GM12878 (cell line): ENCODE results near the gene NDOR1. TPM values are rescaled to one million over a fixed set of nuclear protein-coding genes. Genes with fewer than 3 reads are reported as not detected.

Experiments
- ATAC-seq: fragments of 200-7000 bp; cut with Tn5 transposase; 3 replicates; pipeline ENCODE4 v1.9.1; 2020; ENCODE audit warnings: mild to moderate bottlenecking, moderate library complexity
- BruUV-seq: library from RNA; stranded (reverse); fragments of 400-500 nt; replicated peaks from 2 replicates; lab custom pipeline; 2021; lab: Mats Ljungman, UMichigan
- CTCF ChIA-PET: fragments of 300-600 bp; sonication (Branson Sonifier 250); formaldehyde crosslinking; extraction: SDS; loops from one replicate; lab custom pipeline; 2021; ENCODE audit warnings: inconsistent platforms; lab: Yijun Ruan, JAX
- POLR2A ChIA-PET: fragments of 350-600 bp; formaldehyde crosslinking; extraction: SDS; loops from one replicate; lab custom pipeline; 2021; ENCODE audit warnings: inconsistent platforms; lab: Charles Lee
- RAD21 ChIA-PET: fragments of 300-600 bp; sonication (Branson Sonifier 250); formaldehyde crosslinking; loops from one replicate; lab custom pipeline; 2023; ENCODE audit warnings: antibody characterized with exemption; ENCODE audit not compliant: unreplicated experiment; lab: Charles Lee
- SMC1A ChIA-PET: fragments of 300-600 bp; sonication (Branson Sonifier 250); formaldehyde crosslinking; loops from one replicate; lab custom pipeline; 2023; ENCODE audit not compliant: unreplicated experiment, uncharacterized antibody; lab: Charles Lee
- DNase-seq: peaks from one replicate; pipeline ENCODE4 v3.0.0-alpha.2; 2011; ENCODE audit warnings: low read depth, low spot score
- FAIRE-seq: peaks from 3 replicates; lab custom pipeline; 2011; peaks lifted over from hg19 to GRCh38; lab: Jason Lieb, UNC
- H2AFZ ChIP-seq: 2 replicates; pipeline ENCODE4 v1.6.0; 2011; ENCODE audit warnings: low read depth, low read length, control low read depth; ENCODE audit not compliant: control insufficient read depth
- H3K27ac ChIP-seq: 2 replicates; pipeline ENCODE4 v1.5.1; 2011; ENCODE audit warnings: control low read depth; ENCODE audit not compliant: control insufficient read depth, insufficient read depth
- H3K27me3 ChIP-seq, 2 experiments: replicated peaks in 1 of 2; 2 replicates each; pipeline versions ENCODE4 v1.6.0 to v1.6.1; 2011; ENCODE audit warnings: low read length in 1 of 2; ENCODE audit not compliant: control insufficient read depth in 2 of 2, insufficient read depth in 2 of 2
- H3K36me3 ChIP-seq, 2 experiments: 2 replicates each; pipeline ENCODE4 v1.5.1; 2011; ENCODE audit warnings: low read length in 1 of 2; ENCODE audit not compliant: control insufficient read depth in 2 of 2, insufficient read depth in 2 of 2
- H3K4me1 ChIP-seq: 2 replicates; pipeline ENCODE4 v1.6.1; 2011; ENCODE audit warnings: mild to moderate bottlenecking, low read length, moderate library complexity, mixed read lengths; ENCODE audit not compliant: control insufficient read depth, insufficient read depth
- H3K4me2 ChIP-seq: 2 replicates; pipeline ENCODE4 v1.6.0; 2011; ENCODE audit warnings: control low read depth; ENCODE audit not compliant: control insufficient read depth, insufficient read depth
- H3K4me3 ChIP-seq: fragments of 200-600 bp; sonication (generic); 2 replicates; pipeline ENCODE4 v1.5.1; 2016
- H3K79me2 ChIP-seq: 2 replicates; pipeline ENCODE4 v1.6.0; 2011; ENCODE audit warnings: low read length; ENCODE audit not compliant: control insufficient read depth, insufficient read depth
- H3K9ac ChIP-seq: 2 replicates; pipeline ENCODE4 v1.8.0; 2011; ENCODE audit warnings: low read length, control low read depth, mixed read lengths; ENCODE audit not compliant: control insufficient read depth, insufficient read depth
- H3K9me3 ChIP-seq: replicated peaks from 3 replicates; pipeline ENCODE4 v1.5.1; 2011; ENCODE audit warnings: mild to moderate bottlenecking, low read length; ENCODE audit not compliant: control insufficient read depth, insufficient read depth
- H4K20me1 ChIP-seq: 2 replicates; pipeline ENCODE4 v1.6.0; 2011; ENCODE audit not compliant: control insufficient read depth, insufficient read depth
- BCL11A ChIP-seq: IDR thresholded peaks from 2 replicates; pipeline ENCODE4 v1.6.1; 2011; ENCODE audit warnings: low read depth, low read length
- EGR1 ChIP-seq, 2 experiments: IDR thresholded peaks; 1 replicate in 1 of 2; 2 replicates in 1 of 2; pipeline ENCODE4 v1.6.1; 2011 to 2012; ENCODE audit warnings: low read depth in 2 of 2, low read length in 2 of 2, borderline replicate concordance in 1 of 2, mild to moderate bottlenecking in 1 of 2, moderate library complexity in 1 of 2
- KAT2A ChIP-seq: conservative IDR thresholded peaks from 2 replicates; pipeline ENCODE4 v1.6.1; 2011; ENCODE audit warnings: low read depth, low read length; ENCODE audit not compliant: control insufficient read depth
- MEF2B ChIP-seq: fragments of 450-650 bp; IDR thresholded peaks from 2 replicates; pipeline ENCODE4 v1.6.1; 2018; ENCODE audit warnings: mild to moderate bottlenecking, moderate library complexity; ENCODE audit not compliant: partially characterized antibody, poor library complexity, severe bottlenecking
- NBN ChIP-seq: fragments of 450-650 bp; IDR thresholded peaks from 2 replicates; pipeline ENCODE4 v1.6.1; 2016
- NR2F1 ChIP-seq: fragments of 450-650 bp; conservative IDR thresholded peaks from 2 replicates; pipeline ENCODE4 v1.6.1; 2017; ENCODE audit warnings: mild to moderate bottlenecking
- RELA ChIP-seq: fragments of 450-650 bp; IDR thresholded peaks from 2 replicates; pipeline ENCODE4 v1.8.0; 2014; ENCODE audit warnings: borderline replicate concordance; ENCODE audit not compliant: partially characterized antibody
- SP1 ChIP-seq: IDR thresholded peaks from one replicate; pipeline ENCODE4 v1.6.1; 2011; ENCODE audit warnings: low read depth, low read length
- WGBS: methylation state at CpG from one replicate; pipeline ENCODE4 v1.1.6; 2016; ENCODE audit warnings: low lambda C conversion rate; ENCODE audit not compliant: insufficient replicate concordance, insufficient coverage; ENCODE audit errors: missing lambda C conversion rate; 5-methylcytosine and 5-hydroxymethylcytosine counted together
- in situ Hi-C: fragments of 300-500 bp; cut with MboI; formaldehyde crosslinking; loops from 9 replicates; pipeline ENCODE4 v1.14.3; 2018; ENCODE audit warnings: mixed read lengths
- intact Hi-C: fragments of 100-400 bp; cut with micrococcal nuclease; formaldehyde crosslinking; loops from one replicate; pipeline ENCODE4 v1.14.2; 2022; ENCODE audit not compliant: unreplicated experiment
- polyA plus RNA-seq, 11 experiments: library from polyadenylated mRNA; depleted of rRNA in 4 of 11; unstranded in 6 of 11; stranded (reverse) in 5 of 11; fragments of >200 nt; fragmentation: Nextera tagmentation in 4 of 11; fragmentation: Illumina TruSeq in 1 of 11; extraction: Ambion mirVana in 4 of 11; extraction: Trizol in 1 of 11; gene quantifications; 1 replicate in 1 of 11; 2 replicates in 10 of 11; pipeline versions ENCODE4 v1.2.1 to v1.2.3, GENCODE V29; 2011 to 2016; ENCODE audit warnings: inconsistent platforms in 2 of 11, missing spikeins in 2 of 11, low read depth in 1 of 11
- total RNA-seq, 4 experiments: library from RNA; depleted of rRNA in 3 of 4; stranded (reverse); fragments of >200 nt in 3 of 4; fragmentation: Illumina TruSeq in 1 of 4; extraction: Trizol in 1 of 4; gene quantifications; 2 replicates each; pipeline versions ENCODE4 v1.2.1 to v1.2.3, GENCODE V29; 2013 to 2021
- TF ChIP-seq, protein P1 (sequence below): IDR thresholded peaks from 2 replicates; pipeline ENCODE4 v1.6.1; 2011; ENCODE audit warnings: mild to moderate bottlenecking, low read depth, low read length, moderate library complexity; ENCODE audit not compliant: insufficient replicate concordance
- TF ChIP-seq, protein P2 (sequence below): fragments of 450-650 bp; IDR thresholded peaks from 2 replicates; pipeline ENCODE4 v1.6.1; 2016; ENCODE audit warnings: mild to moderate bottlenecking
- TF ChIP-seq, protein P3 (sequence below): fragments of 450-650 bp; IDR thresholded peaks from 2 replicates; pipeline ENCODE4 v1.6.1; 2016; ENCODE audit warnings: mild to moderate bottlenecking

NDOR1 gene
- total and polyA plus RNA-seq, 10 of the 15 experiments (the other 5 are each of a cell fraction or from before 2014, with no cell fraction given) = 0.04 to 32.9 (median 11.1) TPM

DNA sequence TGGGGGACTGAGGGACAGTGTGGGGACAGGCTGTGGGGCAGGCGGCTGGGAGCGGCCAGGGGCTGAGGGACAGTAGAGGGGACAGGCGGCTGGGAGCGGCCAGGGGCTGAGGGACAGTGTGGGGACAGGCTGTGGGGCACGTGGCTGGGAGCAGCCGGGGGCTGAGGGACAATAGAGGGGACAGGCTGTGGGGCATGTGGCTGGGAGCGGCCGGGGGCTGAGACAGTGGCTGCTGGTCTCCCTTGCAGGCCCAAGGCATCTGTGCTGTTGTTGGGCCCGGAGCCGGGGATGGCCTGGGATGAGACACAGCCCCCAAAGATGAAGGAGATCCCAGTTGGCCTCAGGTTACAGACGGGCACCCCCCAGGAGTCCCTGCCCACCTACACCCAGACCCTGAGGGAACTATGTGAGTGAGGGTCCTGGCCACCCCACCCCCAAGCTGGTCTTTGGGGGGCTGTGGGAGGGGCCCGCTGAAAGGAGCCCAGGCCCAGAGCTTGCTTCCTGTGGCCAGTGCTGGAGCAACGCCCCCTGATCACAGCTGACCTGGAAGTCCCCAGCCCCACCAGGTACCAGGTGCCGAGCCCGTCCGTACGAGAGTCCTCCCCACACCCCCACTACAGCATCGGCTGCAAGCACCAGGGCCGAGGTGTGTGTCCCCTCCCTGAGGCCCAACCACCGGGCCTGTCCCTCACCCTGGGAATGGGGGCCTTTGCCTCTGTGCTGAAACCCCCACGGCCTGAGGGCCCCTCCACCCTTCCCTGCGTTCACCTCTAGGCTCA is 46.2 kb downstream of the NDOR1 start (continued):
- TF ChIP-seq EGR1 (IDR thresholded peaks at IDR 0.05; ENCODE audit: borderline replicate concordance in 1 of 2, low read depth in 2 of 2, low read length in 2 of 2) (no peak), NBN (no peak), BCL11A (no peak)
- TF ChIP-seq, all 136 proteins: peak for 0

DNA sequence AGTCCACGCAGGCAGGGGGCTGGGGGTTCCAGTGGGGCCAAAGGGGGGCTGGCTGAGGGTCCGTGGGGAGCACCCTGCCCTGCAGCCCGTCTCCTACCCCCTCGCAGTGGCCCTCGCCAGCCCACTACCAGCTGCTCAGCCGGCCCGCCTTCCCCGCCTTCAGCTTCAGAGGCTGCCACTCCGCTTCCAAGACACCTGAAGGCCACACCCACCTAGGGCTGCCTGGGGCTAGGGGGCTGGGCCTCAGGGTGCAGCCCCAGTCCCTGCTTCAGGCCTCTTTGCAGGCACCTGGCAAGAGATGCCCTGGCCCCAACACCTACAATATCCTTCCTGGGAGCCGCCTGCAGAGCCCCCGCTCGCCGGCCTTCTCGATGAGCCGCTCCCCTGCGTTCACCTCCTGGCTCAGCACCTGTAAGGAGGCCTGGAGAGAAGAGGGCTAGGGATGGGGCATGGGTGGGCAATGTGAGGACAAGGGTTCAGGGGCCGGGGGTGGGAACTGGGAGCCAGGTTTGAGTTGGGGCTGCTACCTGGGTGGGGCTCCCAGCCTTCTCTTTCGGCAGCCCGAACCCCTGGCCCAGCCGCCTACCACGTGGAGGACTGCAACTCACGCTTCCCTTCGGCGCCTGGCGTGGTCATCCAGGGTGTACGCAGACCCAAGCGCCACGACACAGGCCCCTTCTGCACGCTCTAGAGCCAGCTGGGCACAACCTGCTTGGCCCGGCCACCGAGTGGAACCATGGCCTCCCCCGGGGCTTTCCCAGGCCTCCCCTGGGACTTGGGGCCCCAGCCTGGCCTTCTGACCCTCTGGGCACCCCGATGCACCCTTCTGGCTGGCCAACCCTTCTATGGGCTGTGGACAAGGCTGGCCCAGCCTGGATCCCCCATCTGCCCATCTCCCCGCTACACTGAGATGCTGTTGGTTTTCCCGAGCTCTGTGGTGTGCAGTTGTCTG is 47.3 kb downstream of the NDOR1 start:
- in situ Hi-C loops (no loop called here), intact Hi-C loops (no loop called here)
- H3K9me3 ChIP-seq = no peaks in the 10 kb centered on the region
- SMC1A ChIA-PET = interaction anchor here (0.9 kb wide), 1 partner anchor 12 kb away, joined by 4 read pairs; the partner anchor contains the start of gene TUBB4B
- no peaks in the 10 kb centered on the region for H4K20me1 ChIP-seq
- TF ChIP-seq RELA = peak; percentile 35
- TF ChIP-seq MEF2B = peak; percentile 88
- no peak for TF ChIP-seq SP1
- TF ChIP-seq, protein P1, sequence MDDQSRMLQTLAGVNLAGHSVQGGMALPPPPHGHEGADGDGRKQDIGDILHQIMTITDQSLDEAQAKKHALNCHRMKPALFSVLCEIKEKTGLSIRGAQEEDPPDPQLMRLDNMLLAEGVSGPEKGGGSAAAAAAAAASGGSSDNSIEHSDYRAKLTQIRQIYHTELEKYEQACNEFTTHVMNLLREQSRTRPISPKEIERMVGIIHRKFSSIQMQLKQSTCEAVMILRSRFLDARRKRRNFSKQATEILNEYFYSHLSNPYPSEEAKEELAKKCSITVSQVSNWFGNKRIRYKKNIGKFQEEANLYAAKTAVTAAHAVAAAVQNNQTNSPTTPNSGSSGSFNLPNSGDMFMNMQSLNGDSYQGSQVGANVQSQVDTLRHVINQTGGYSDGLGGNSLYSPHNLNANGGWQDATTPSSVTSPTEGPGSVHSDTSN = peak; percentile 51
- TF ChIP-seq, protein P2, sequence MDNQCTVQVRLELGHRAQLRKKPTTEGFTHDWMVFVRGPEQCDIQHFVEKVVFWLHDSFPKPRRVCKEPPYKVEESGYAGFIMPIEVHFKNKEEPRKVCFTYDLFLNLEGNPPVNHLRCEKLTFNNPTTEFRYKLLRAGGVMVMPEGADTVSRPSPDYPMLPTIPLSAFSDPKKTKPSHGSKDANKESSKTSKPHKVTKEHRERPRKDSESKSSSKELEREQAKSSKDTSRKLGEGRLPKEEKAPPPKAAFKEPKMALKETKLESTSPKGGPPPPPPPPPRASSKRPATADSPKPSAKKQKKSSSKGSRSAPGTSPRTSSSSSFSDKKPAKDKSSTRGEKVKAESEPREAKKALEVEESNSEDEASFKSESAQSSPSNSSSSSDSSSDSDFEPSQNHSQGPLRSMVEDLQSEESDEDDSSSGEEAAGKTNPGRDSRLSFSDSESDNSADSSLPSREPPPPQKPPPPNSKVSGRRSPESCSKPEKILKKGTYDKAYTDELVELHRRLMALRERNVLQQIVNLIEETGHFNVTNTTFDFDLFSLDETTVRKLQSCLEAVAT = 0 out of 2 replicates have a peak, but pooled peaks have one; percentile 19
- TF ChIP-seq, protein P3, sequence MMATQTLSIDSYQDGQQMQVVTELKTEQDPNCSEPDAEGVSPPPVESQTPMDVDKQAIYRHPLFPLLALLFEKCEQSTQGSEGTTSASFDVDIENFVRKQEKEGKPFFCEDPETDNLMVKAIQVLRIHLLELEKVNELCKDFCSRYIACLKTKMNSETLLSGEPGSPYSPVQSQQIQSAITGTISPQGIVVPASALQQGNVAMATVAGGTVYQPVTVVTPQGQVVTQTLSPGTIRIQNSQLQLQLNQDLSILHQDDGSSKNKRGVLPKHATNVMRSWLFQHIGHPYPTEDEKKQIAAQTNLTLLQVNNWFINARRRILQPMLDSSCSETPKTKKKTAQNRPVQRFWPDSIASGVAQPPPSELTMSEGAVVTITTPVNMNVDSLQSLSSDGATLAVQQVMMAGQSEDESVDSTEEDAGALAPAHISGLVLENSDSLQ = peak; percentile 73
- TF ChIP-seq NR2F1 = peak; percentile 87
- no peak for TF ChIP-seq KAT2A
- FAIRE-seq = no peak
- WGBS = 55% methylated on average over 30 of the region's 35 CpGs
- H3K79me2 ChIP-seq = peaks cover 18% of the 10 kb centered on the region
- H3K27ac ChIP-seq = no peak overlapping the region
- H3K4me1 ChIP-seq = peaks cover 14% of the 10 kb centered on the region
- H3K27me3 ChIP-seq = no peaks in the 10 kb centered on the region
- no peak overlapping the region for H3K4me2 ChIP-seq
- BruUV-seq = no TSS peak
- DNase-seq = no peak
- no peak overlapping the region for H3K4me3 ChIP-seq
- H3K36me3 ChIP-seq = peaks cover 0 to 2% of the 10 kb centered on the region in 2 experiments; a peak in 1 of 4 replicates
- peak; percentile 38 for ATAC-seq
- CTCF ChIA-PET = interaction anchor here (1.1 to 1.7 kb wide), 4 partner anchors 11 to 25 kb away, joined by 3 to 6 read pairs (median 3); partner anchors contain the start of gene TOR4A
- RAD21 ChIA-PET = interaction anchor here (1.8 kb wide), 1 partner anchor 25 kb away, joined by 6 read pairs; the partner anchor contains the start of gene TOR4A
- no peak overlapping the region for H2AFZ ChIP-seq
- H3K9ac ChIP-seq = no peak overlapping the region
- POLR2A ChIA-PET = interaction anchor here (0.5 to 6.2 kb wide), 2 partner anchors 12 to 157 kb away, joined by 4 to 112 read pairs; partner anchors contain the start of gene TUBB4B
